ENCODE measurements around the gene PPFIBP2. TPM values are rescaled to one million over a fixed set of nuclear protein-coding genes. Genes with fewer than 3 reads are reported as not detected.

PPFIBP2 gene
- total RNA-seq, 1 donor from 2014 or later = 1.8 TPM

DNA sequence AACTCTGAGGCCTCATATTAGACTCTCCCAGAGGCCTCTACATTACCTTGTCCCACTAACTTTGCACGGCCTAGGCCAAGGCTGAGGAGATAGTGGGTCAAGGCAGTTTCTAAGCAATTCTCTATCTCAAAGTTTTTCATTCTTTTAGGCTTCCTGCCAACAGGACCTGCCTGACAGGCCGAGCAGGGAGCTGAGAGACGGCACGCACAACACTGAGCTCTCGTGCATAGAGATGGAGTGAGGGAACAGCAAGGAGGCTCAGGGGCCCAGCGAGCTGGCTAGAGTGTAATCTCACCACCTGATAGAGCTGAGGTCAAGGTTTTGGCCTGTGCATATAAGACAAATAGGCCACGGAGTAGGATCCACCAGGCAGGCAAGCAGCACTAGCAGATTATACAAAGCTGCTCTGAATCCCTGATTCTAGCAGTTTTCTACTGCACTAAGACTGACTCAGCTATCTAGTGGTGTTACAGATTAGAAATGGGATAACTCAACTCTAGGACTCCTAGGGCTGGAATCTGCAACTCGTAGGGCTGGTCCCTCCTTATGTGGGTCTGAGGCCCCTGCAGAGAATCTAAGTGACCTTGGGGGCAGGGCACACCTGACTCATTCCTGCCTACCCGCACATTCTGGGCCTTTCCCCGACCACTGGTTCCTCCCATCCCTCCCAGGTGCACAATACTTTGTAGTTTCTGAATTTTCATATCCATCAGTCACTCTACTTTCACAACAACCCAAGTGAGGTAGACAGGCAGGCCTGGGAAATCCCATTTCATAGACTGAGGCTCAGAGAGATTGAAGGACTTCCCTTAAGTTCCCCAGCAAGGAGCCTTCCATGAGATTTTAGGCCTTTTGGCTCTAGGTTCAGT is 157.8 kb downstream of the PPFIBP2 start:
- no peaks in the 10 kb centered on the region for H3K27me3 ChIP-seq (ENCODE audit: insufficient read depth, low read length)
- no peak overlapping the region for H2AFZ ChIP-seq (ENCODE audit: low read depth, low read length)
- Mint-ChIP-seq H3K27ac (ENCODE audit: unreplicated experiment) (no peak overlapping the region), H3K4me1 (ENCODE audit: low read depth, unreplicated experiment) (peaks cover 12% of the 10 kb centered on the region), H3K9me3 (ENCODE audit: unreplicated experiment) (no peaks in the 10 kb centered on the region), H3K27me3 (ENCODE audit: low read depth, unreplicated experiment) (peaks cover 14% of the 10 kb centered on the region), H3K36me3 (ENCODE audit: low read depth, unreplicated experiment) (peaks cover 8% of the 10 kb centered on the region), H3K4me3 (ENCODE audit: unreplicated experiment) (no peak overlapping the region)
- H3K4me2 ChIP-seq (ENCODE audit: low read length) = no peak overlapping the region
- no peaks in the 10 kb centered on the region for H3K79me2 ChIP-seq (ENCODE audit: insufficient read depth, low read length)
- peaks cover 6% of the 10 kb centered on the region for H3K4me1 ChIP-seq (ENCODE audit: insufficient read depth, low read length)
- no peaks in the 10 kb centered on the region for H3K9me3 ChIP-seq (ENCODE audit: insufficient read depth, low read depth, low read length)
- DNase-seq (ENCODE audit: low read depth) (no peak), FAIRE-seq (no peak)
- H4K20me1 ChIP-seq (ENCODE audit: insufficient read depth, low read length) = no peaks in the 10 kb centered on the region
- H3K27ac ChIP-seq (ENCODE audit: low read depth, low read length) = no peak overlapping the region
- H3K36me3 ChIP-seq (ENCODE audit: insufficient read depth, low read length) = no peaks in the 10 kb centered on the region
- no peak overlapping the region for H3K4me3 ChIP-seq (ENCODE audit: insufficient read depth, low read depth, low read length)
- H3K9ac ChIP-seq (ENCODE audit: low read length) = no peak overlapping the region
- TF ChIP-seq, protein P1, sequence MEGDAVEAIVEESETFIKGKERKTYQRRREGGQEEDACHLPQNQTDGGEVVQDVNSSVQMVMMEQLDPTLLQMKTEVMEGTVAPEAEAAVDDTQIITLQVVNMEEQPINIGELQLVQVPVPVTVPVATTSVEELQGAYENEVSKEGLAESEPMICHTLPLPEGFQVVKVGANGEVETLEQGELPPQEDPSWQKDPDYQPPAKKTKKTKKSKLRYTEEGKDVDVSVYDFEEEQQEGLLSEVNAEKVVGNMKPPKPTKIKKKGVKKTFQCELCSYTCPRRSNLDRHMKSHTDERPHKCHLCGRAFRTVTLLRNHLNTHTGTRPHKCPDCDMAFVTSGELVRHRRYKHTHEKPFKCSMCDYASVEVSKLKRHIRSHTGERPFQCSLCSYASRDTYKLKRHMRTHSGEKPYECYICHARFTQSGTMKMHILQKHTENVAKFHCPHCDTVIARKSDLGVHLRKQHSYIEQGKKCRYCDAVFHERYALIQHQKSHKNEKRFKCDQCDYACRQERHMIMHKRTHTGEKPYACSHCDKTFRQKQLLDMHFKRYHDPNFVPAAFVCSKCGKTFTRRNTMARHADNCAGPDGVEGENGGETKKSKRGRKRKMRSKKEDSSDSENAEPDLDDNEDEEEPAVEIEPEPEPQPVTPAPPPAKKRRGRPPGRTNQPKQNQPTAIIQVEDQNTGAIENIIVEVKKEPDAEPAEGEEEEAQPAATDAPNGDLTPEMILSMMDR (IDR thresholded peaks at IDR 0.05; ENCODE audit: insufficient read depth, low read depth, low read length) = no peak
- TF ChIP-seq EZH2 (IDR thresholded peaks at IDR 0.05; ENCODE audit: insufficient read depth, low read length) = no peak

DNA sequence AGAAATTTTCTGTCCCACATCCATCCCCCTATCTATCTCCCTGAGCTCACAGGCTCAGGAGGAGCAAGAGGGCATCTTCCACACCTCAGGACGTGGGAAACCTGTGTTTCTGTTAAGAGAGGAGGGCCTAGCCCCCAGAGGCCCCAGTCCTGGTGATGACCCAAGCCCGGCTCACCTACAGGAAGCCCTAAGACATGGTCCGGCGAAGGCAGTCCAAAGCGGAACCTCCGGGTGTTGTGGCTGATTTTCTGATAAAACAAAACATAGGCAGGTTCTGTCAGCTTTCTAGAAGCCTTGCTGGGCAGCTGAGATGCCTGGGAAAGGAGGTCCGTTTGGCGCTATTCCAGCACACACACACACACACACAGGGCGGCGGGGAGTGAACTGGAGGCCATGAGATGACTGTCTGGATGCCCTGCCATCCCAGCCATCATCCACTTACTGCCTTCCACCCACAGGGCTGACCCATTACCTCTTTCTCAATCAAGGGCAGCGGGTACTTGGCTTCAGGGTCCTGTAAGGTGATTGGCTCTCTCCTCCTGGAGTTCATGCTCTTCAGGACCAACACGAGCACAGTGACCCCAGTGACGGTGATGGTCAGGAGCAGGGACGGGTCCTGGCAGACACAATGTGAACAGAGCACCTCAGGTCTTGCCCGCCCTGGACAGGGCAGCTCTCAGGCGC is 158.6 kb downstream of the PPFIBP2 start:
- no peaks in the 10 kb centered on the region for H3K27me3 ChIP-seq (ENCODE audit: insufficient read depth, low read length)
- FAIRE-seq (no peak), DNase-seq (ENCODE audit: low read depth) (no peak)
- H3K79me2 ChIP-seq (ENCODE audit: insufficient read depth, low read length) = no peaks in the 10 kb centered on the region
- Mint-ChIP-seq H3K27ac (ENCODE audit: unreplicated experiment) (no peak overlapping the region), H3K27me3 (ENCODE audit: low read depth, unreplicated experiment) (peaks cover 14% of the 10 kb centered on the region), H3K36me3 (ENCODE audit: low read depth, unreplicated experiment) (peaks cover 8% of the 10 kb centered on the region), H3K4me1 (ENCODE audit: low read depth, unreplicated experiment) (peaks cover 12% of the 10 kb centered on the region), H3K4me3 (ENCODE audit: unreplicated experiment) (no peak overlapping the region), H3K9me3 (ENCODE audit: unreplicated experiment) (no peaks in the 10 kb centered on the region)
- H2AFZ ChIP-seq (ENCODE audit: low read depth, low read length) = no peak overlapping the region
- peak overlapping the region; percentile 81 for H3K4me2 ChIP-seq (ENCODE audit: low read length)
- no peaks in the 10 kb centered on the region for H3K36me3 ChIP-seq (ENCODE audit: insufficient read depth, low read length)
- no peaks in the 10 kb centered on the region for H3K9me3 ChIP-seq (ENCODE audit: insufficient read depth, low read depth, low read length)
- H3K4me3 ChIP-seq (ENCODE audit: insufficient read depth, low read depth, low read length) = no peak overlapping the region
- TF ChIP-seq EZH2 (IDR thresholded peaks at IDR 0.05; ENCODE audit: insufficient read depth, low read length) = no peak
- TF ChIP-seq, protein P1 (IDR thresholded peaks at IDR 0.05; ENCODE audit: insufficient read depth, low read depth, low read length) = no peak
- no peak overlapping the region for H3K9ac ChIP-seq (ENCODE audit: low read length)
- H3K4me1 ChIP-seq (ENCODE audit: insufficient read depth, low read length) = peaks cover 8% of the 10 kb centered on the region
- no peak overlapping the region for H3K27ac ChIP-seq (ENCODE audit: low read depth, low read length)
- no peaks in the 10 kb centered on the region for H4K20me1 ChIP-seq (ENCODE audit: insufficient read depth, low read length)
